Breast epithelium (tissue), 3 donors: ENCODE data around the gene ERG28.

ENCODE experiments used
- CTCF ChIP-seq, 3 donors: fragments of 450-650 bp; IDR thresholded peaks; one replicate each; pipeline ENCODE4 v1.5.1; 2016 to 2017; ENCODE audit warnings: antibody characterized with exemption in 3 of 3, mild to moderate bottlenecking in 3 of 3, moderate library complexity in 3 of 3
- POLR2A ChIP-seq: fragments of 450-650 bp; IDR thresholded peaks from one replicate; pipeline ENCODE4 v1.6.1; 2016; ENCODE audit warnings: antibody characterized with exemption, mild to moderate bottlenecking, moderate library complexity
- POLR2AphosphoS5 ChIP-seq, 3 donors: sonication (generic); formaldehyde crosslinking; IDR thresholded peaks; one replicate each; pipeline ENCODE4 v1.6.1; 2017; ENCODE audit warnings: antibody characterized with exemption in 3 of 3

- TF ChIP-seq CTCF (IDR thresholded peaks at IDR 0.05): no peak
- no peak for TF ChIP-seq POLR2A
- TF ChIP-seq POLR2AphosphoS5 (IDR thresholded peaks at IDR 0.05): peak in 1 of 3 donors; percentile 4
Measured at GRCh38 chr14:75661499-75661814, 781 bp upstream of the ERG28 start.
